Measurements from ENCODE around the gene SLMAP.

DNA sequence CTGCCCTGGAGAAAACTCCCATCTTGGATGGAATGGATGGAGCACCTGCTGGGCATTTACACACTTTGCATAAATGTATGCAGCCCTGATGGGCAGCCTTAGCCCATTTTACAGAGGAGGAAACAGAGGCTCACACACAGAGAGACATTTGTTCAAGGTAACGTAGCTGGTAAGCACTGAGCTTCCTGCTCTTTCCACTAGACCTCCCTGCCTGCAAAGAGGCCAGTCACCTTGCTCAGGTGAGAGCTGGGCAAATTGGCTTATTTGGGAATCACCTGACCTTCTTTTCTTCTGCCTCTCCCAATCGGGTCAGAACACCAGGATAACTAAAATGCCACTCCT, 200.7 kb downstream of the SLMAP start:
- TF ChIP-seq POLR2AphosphoS5 (IDR thresholded peaks at IDR 0.05; ENCODE audit: low read depth, low read length) (no peak), ZEB1 (IDR thresholded peaks at IDR 0.05; ENCODE audit: insufficient replicate concordance, low read depth) (no peak), FOXK2 (IDR thresholded peaks at IDR 0.05) (no peak)
